Activated CD4-positive, alpha-beta T cell treated with anti-CD3 and anti-CD28 coated beads, Interleukin-2, Interleukin-6, amounts not matched to agents 100 ng/mL and 50 ng/mL, durations not matched to agents 16 hours and 8 hours (primary cell): ENCODE measurements around the gene HECTD1.
"Not testable (repeated sequence)": the region's sequence is repeated elsewhere in the genome, so short reads cannot be mapped to it uniquely, and the experiment has no call there.

Experiments used
- DNase-seq: peaks from one replicate; pipeline ENCODE4 v3.0.0-alpha.2; 2020

Gene HECTD1

DNA sequence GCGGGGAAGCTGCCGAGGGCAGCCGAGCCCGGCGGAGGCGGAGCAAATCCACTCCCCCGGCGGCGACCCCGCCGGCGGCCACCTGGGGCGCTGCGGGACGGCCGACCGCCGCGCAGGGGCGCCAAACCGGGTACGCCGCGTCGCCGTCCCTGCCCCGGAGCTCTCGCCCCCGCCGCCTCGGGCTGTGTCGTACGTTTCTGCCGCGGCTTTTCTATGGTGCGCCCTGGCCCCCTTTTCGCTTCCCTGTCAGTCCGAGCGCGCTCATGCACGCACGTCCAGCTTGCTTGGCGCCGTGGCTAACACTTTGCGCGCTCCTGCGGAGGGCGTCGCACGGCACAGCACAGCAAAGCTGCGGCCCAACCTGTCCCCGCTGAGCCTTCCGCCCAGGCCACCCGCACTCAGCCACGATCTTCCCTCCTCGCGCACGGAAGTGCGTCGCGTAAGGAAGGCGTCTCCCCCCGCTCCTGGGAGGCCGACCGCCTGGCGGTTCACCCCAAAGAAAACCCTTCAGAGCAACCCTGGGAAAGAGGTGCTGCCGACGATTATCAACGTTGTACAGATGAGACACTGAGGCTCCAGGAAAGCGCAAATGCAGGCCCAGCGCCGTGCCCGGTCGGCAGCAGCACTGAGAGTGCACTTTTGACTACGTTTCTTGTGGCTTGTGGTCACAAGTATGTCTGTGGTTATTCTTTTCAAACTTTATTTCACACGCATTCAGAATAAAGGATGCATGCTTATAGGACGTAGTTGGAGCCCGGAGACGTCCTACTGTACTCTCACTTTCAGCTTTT is at the start of gene HECTD1:
Gene HECTD1, minus strand, starts transcription at position 39 of the 791 bp plus-strand sequence. CDS start 1,857 bp downstream, outside the sequence.
- peak; percentile 92 for DNase-seq

DNA sequence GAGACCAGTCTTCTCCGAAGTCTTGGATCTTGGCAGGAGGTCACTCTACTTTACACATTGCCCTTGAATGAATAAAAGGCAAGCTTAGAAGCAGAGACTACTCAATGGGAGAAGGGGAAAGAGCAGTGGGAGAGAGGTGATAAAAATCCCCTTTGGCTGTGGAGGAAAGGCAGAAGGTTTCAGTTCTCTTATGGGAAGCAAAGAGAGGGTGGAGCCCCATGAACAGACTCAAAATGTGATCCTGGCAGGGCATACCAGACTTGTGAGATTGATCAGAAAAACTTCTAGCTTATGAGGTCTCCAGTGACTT is 49.6 kb upstream of the HECTD1 start:
- DNase-seq, result no peak

DNA sequence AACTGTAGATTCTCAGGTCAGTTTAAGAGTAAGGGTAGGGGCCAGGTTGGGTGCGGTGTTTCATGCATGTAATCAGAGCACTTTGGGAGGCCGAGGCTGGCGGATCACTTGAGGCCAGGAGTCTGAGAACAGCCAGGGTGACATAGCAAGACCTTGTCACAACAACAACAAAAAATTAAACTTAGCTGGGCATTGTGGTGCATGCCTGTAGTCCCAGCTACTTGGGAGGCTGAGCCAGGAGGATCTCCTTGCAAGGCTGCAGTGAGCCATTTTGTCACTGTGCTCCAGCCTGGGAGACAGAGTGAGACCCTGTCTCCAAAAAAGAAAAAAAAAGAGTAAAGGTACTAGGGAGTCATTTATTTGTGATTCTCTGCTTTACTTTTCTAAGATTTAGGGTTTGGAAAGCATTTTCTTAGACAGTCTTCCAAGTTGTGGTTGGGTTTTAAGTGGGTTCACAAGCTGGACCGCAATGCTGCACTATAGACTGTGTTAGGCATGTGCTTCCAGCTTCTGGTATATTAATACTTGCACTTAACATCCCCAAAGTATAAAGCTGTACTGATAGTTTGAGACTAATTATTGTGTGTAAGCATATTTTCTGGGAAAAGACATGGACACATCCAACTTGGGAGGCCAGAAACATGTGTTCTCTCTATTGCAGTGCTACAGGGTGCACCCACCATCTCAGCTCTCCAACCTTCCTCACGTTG is 49.1 kb upstream of the HECTD1 start:
- DNase-seq, result no peak

DNA sequence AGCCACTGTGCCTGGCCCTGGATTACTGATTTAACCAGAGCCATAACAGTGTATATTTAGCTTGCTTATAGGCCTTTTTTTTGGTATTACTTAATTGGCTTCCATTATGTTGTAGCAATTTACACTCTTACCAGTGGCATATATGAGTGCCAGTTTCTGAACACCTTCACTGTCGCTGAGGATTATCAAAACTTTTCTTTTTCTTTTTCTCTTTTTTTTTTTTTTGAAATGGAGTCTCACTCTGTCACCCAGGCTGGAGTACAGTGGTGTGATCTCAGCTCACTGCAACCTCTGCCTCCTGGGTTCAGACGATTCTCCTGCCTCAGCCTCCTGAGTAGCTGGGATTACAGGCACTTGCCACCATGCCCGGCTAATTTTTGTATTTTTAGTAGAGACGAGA is 48.3 kb upstream of the HECTD1 start:
- not testable (repeated sequence) for DNase-seq

DNA sequence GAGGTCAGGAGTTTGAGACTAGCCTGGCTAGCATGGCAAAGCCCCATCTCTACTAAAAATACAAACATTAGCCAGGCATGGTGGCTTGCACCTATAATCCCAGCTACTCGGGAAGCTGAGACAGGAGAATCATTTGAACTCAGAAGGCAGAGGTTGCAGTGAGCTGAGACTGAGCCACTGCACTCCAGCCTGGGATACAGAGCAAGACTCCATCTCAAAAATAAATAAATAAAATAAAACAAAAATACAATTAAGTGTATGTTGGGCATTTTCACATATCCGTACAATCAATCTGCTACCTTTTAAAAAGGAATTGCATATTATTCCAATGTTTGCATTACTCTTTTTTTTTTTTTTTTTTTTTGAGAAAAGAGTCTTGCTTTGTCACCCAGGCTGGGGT is 47.7 kb upstream of the HECTD1 start:
- no peak for DNase-seq

DNA sequence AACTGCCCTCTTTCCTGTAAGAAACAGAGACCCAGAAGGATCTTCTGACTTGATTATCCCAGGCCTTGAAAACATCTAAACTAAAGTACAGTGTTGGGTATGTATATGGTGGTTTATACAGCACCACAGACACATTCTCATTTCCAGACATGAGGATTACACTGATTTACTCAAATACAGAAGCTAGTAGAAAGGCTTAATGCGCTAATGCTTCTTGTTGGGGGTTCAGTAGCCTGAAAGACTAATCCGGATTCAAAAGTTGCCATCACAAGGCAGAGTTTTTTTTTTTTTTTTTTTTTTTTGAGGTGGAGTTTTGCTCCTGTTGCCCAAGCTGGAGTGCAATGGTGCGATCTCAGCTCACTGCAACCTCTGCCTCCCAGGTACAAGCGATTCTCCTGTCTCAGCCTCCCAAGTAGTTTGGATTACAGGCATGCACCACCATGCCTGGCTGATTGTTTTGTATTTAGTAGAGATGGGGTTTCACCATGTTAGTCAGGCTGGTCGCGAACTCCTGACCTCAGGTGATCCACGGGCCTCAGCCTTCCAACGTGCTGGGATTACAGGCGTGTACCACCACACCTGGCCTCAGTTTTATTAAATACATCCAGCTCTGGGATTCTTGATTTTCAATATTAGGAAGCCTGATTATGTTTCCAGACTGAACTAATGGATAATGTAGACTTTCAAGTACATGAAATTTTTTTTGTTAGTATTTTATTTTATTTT is 46.3 kb upstream of the HECTD1 start:
- no peak for DNase-seq

DNA sequence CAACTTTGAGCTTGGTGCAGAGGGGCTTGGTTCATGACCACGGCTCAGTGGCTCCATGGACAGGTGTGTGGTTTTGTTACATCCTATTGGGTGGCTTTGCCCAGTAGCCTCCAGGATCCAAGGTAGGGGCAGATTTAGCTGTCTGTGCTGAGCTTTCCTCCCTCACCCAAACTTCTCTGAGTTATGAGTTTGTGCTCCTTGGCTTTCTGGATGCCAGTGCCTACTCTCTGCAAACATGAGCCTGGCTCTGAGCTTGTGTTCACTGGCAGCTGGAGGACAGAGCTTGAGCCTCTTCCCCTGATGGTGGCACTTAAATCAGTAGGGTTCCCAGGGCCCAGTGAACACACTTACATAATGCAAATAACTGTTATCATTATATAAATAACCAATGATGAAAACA is 45.3 kb upstream of the HECTD1 start:
- DNase-seq, result no peak

DNA sequence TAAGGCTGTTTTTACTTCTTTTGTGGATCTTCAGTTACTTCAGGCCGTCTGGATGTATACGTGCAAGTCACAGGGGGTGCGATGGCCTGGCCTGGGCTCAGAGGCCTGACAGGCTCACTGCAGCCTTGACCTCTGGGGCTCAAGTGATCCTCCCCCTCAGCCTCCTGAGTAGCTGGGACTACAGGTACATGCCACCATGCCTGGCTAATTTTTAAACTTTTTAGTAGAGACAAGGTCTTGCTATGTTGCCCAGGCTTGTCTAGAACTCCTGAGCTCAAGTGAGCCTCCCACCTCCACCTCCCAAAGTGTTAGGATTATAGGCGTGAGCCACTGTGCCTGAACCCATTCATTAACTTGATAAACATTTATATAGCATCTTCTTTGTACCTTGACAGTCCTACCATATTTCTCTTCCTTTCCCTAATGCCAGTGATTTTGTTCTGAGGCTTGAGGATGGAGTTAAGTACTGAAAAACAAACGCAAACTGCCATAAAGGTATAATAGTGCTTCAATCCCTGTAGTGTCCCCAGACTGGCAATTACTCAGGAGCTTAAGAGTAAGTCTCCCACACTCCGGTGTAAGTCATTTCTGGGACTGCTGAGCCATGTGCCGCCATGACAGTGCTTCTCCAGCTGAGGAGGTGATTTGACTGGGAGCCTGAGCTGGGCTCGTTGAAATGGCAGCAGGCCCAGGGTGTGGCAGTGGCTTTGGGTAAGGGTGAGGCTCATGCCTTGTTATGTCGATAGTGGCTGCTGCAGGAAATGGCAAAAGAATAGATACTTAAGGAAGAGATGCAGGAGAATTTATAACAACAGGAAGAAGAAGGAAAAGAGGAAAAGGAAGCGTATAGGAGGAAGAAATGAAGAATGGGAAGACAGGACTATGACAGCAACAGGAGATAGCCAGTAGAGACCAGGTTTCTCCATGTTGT is 43.7 kb upstream of the HECTD1 start:
- no peak for DNase-seq

DNA sequence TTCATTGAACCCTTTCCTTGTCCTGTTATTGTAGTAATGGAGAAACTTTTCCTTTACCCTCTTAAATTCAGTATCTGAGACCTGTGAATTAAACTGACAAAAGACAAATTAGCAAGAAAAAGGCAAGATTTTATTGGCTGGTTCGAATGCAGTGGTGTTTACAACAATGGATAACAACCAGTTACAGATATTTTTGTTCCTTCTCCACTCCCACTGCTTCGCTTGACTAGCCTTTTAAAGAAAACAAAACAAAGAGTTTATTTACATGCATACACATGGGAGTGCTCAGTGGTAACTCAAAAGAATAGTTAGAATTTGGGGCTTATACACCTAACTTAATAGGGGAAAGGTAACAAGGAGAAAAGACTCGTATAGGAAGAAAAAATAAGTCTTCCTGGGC is 37.0 kb upstream of the HECTD1 start:
- DNase-seq, result no peak

DNA sequence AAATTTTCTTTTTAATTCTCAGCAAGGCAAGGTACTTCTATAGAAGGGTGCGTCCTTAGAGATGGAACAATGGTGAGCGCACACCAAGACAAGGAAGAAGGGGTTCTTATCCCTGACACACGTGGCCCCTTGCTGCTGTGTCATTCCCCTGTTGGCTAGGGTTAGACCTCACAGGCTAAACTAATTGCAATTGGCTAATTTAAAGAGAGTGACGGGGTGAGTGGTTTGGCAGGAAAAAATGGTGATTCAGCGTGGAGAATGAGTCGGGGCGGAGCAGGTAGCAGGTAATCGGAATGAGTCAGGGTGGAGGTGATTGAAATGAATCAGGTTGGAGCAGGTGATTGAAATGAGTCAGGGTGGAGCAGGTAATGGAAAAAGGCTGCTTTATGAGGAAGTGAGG is 36.3 kb upstream of the HECTD1 start:
- peak; percentile 45 for DNase-seq

DNA sequence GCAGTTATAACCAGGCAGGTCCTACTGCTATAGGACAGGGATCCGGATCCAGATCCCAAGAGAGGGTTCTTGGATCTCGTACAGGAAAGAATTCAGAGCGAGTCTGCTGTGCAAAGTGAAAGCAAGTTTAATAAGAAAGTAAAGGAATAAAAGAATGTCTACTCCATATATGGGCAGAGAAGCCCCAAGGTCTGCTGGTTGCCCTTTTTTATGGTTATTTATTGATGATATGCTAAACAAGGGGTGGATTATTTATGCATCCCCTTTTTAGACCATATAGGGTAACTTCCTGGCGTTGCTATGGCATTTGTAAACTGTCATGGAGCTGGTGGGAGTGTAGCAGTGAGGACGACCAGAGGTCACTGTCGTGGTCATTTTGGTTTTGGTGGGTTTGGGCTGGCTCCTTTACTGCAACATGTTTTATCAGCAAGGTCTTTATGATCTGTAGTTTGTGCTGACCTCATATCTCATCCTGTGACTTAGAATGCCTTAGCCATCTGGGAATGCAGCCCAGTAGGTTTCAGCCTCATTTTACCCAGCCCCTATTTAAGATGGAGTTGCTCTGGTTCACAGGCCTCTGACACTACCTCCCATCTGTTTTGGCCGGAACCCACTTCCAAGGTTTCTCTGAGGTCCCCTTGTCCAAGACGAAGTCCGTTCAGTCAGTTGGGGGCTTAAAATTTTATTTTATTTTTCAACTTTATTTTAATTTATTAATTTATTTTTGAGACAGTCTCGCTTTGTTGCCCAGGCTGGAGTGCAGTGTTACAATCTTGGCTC is 34.8 kb upstream of the HECTD1 start:
- DNase-seq, result not testable (repeated sequence)

DNA sequence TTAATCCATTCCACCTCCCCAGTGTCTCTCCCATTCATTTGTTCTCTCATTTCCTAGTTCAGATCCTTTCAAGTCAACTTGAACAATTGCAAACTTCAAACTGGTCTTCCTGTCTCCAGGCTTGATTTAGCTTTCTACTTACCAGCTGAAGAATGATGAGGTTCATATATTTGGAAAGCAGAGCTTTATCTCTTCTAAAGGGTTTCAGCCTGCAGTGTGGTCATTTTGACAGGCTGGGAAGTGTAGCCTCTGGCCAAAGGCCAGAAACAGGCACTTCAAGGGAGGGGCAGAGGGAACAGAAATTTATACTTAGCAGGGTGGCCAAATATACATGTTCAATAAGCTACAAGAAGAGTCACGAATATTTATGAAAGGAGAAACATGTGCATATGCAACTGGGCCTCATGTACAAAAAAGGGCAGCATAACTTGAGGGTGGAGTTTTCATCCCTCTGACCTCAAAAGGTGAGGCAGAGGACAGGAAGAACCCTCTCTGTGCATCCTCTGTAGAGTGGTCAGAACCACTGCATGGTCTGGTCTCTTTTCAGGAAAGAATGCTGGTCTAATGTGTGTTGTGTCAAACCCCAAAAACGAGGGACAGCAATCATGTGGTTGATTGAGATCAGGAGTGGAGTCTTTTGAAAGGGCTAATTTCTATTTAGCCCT is 34.0 kb upstream of the HECTD1 start:
- no peak for DNase-seq

DNA sequence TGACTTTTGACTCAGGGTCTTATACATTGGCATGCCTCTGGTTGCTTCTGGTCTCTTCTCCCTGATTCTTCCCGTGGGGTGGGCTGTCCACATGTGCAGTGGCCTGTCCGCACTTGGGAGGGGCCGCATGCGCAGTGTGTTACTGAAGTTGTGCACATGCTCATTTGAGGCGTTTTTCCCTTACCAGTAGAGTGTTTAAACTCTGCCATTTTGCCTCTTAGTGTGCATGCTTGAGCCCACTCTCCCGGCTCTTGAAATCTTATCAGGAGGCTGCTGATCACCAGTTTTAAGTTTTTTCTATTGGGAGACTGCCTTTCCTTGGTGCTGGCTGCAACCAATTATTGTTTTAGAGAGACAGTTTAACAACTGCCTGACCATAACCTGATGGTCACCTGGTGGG is 32.1 kb upstream of the HECTD1 start:
- DNase-seq, result no peak

DNA sequence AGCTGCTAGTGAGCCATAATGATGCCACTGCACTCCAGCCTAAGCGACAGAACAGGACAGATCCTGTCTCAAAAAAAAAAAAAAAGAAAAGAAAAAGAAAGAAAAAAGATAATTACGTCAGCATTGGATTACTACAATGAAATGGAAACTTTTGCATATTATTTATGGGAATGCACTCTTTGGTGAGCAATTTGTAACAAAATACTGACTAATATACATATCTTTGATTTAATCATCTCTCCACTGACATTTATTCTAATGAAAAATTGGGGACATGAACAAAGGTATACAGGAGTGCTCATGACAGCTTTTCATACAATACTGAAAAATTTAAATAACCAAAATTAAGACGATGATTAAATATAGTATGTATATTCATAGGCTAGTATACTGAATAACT is 27.9 kb upstream of the HECTD1 start:
- DNase-seq, result no peak

DNA sequence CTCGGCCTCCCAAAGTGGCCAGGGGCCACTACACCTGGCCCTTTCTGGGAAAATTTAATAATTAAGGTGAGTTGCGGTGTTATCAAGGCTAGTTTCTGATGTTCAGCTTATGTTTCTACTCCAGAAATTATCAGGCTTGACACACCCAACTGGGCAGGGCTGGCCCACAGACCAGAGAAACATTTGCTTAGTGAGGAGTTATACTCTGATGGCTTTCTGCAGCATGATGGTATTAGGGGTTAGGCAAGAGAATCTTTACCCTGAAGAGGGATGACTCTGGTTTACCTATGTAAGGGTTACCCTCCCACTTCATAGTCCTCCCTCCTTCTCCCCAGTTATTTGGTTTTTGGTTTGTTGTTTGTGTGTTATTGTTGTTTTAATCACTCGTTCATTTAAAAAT is 24.5 kb upstream of the HECTD1 start:
- no peak for DNase-seq

DNA sequence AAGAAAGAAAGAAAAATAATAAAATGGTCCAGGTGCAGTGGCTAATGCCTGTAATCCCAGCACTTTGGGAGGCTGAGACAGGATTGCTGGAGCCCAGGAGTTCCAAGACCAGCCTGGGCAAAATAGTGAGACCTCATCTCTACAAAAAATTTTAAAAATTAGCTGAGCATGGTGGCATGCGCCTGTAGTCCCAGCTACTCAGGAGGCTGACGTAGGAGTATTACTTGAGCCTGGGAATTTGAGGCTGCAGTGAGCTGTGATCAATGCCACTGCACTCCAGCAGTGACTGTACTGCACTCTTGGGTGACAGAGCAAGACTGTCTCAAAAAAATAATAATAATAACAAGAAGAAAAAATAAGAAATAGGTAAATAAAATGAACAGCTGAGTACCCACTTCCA is 23.7 kb upstream of the HECTD1 start:
- not testable (repeated sequence) for DNase-seq

DNA sequence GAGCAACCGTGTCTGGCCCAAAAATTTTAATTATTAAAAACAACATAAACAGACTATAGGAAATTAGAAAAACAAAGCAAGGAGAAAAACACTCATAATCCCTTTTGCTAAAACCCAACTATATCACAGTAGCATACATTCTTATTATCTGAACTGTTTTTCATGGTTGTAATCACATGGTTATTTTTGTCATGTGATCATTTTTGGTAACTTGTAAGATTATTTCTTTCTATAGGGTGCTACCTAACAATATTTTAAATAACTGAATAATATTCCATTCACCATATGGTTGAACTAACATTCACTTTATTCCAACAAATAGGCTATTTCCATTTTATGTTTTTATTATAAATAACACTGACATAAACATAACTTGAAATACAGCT is 23.0 kb upstream of the HECTD1 start:
- no peak for DNase-seq

DNA sequence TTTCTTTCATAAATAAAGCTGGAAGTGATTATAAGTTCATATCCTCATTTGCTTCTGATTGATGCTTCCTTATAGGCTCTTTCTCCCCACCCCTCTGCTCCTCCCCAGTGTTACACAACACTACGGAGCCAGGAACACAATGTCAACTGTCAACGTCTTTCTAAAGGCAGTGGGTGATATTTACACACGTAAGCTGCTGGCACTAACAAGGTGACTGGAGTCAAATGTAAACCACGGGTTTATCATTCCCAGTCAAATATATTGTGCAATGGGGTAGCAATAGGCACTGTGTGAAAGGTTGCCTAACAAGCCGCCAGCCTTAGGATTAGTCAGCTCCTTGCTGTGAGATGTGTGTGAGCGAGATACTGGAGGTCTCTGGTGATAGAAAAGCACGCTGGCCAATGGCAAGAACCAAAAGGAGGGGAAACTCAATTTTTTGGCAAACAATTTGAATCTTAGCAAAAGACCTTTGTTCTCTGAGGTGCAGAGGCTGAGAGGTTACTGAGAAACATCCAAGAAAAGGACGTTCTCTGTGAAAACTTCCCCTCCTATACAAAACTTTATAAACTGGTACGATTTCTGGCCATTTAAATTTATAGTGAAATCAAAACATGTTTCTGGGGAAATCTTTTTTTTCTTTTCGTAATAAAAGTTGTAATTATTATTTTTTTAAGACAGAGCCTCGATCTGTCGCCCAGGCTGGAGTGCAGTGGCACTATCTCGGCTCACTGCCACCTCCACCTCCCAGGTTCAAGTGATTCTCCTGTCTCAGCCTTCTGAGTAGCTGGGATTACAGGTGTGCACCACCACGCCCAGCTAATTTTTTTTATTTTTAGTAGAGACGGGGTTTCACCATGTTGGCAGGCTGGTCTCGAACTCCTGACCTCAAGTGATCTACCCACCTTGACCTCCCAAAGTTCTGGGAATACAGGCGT is 22.3 kb upstream of the HECTD1 start:
- peak; percentile 16 for DNase-seq

DNA sequence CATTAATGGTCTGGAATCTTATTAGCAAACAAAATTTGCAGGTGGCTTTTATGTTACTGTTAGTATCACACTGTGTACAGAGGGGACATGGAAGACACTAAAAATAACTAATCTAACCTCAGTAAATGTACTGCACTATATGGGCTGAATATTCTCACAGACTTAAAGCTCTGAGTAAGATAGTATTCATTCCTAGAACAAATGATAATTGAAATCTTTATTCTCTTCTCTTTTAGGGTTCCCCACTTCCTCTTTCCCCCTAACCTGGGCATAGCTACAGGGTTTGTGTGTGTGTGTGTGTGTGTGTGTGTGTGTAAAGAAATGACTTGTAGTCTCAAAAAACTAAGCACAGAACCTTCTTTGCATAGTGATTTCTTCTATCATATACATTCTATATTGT is 21.4 kb upstream of the HECTD1 start:
- no peak for DNase-seq

DNA sequence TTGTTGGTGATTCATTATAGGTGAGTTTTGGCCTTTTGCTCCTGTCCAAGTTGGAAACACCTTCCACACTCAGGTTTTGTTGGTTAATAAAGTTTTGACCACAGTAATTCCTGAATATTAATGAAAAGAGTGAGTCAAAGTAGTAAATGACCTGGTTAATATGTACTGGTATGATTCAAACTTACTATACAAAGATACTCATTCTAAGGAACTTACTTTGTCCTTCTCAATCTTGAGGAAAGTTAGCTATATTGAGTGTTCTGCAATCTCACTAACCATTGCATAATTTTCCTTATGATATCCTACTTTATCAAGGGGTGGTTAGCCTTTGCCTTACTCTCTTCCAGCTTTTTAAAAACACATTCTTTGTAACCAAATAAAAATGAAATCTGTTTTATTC is 20.9 kb upstream of the HECTD1 start:
- DNase-seq, result no peak
